Osteoblast (primary cell): Measurements from ENCODE around the gene PGLYRP3. TPM values are rescaled to one million over a fixed set of nuclear protein-coding genes. Genes with fewer than 3 reads are reported as not detected.

ENCODE experiments used
- DNase-seq: peaks from one replicate; pipeline ENCODE4 v3.0.0; 2011; ENCODE audit warnings: low spot score, mixed read lengths; ENCODE audit not compliant: insufficient read length; ENCODE audit errors: missing footprints
- H2AFZ ChIP-seq: 2 replicates; pipeline ENCODE4 v1.6.0; 2011; ENCODE audit warnings: mild to moderate bottlenecking, low read length
- H3K27ac ChIP-seq: 2 replicates; pipeline ENCODE4 v1.5.1; 2011; ENCODE audit warnings: mild to moderate bottlenecking, low read depth, low read length, moderate library complexity
- H3K27me3 ChIP-seq: 2 replicates; pipeline ENCODE4 v1.6.0; 2012; ENCODE audit warnings: mild to moderate bottlenecking, control low read depth, inconsistent platforms, low read length, moderate library complexity; ENCODE audit not compliant: insufficient read depth
- H3K36me3 ChIP-seq: 2 replicates; pipeline ENCODE4 v1.5.1; 2011; ENCODE audit warnings: mild to moderate bottlenecking, low read length, control low read depth, moderate library complexity; ENCODE audit not compliant: insufficient read depth
- H3K4me1 ChIP-seq: 2 replicates; pipeline ENCODE4 v1.5.1; 2011; ENCODE audit warnings: mild to moderate bottlenecking, low read length, control low read depth, moderate library complexity; ENCODE audit not compliant: insufficient read depth
- H3K4me2 ChIP-seq: 2 replicates; pipeline ENCODE4 v1.6.0; 2011; ENCODE audit warnings: mild to moderate bottlenecking, low read length; ENCODE audit not compliant: insufficient read depth
- H3K4me3 ChIP-seq: fragments of 200-600 bp; sonication (generic); 3 replicates; pipeline ENCODE4 v1.5.1; 2012; ENCODE audit warnings: mild to moderate bottlenecking, low read length, inconsistent platforms; ENCODE audit not compliant: insufficient read depth
- H3K79me2 ChIP-seq: 2 replicates; pipeline ENCODE4 v1.6.0; 2012; ENCODE audit warnings: mild to moderate bottlenecking, low read length, control low read depth, inconsistent platforms; ENCODE audit not compliant: insufficient read depth
- H3K9me3 ChIP-seq: 2 replicates; pipeline ENCODE4 v1.5.1; 2011; ENCODE audit warnings: low read depth, low read length, control low read depth
- H4K20me1 ChIP-seq: 2 replicates; pipeline ENCODE4 v1.6.0; 2012; ENCODE audit warnings: mild to moderate bottlenecking, low read length, control low read depth; ENCODE audit not compliant: insufficient read depth
- CTCF ChIP-seq: IDR thresholded peaks from 2 replicates; pipeline ENCODE4 v1.5.1; 2011; ENCODE audit warnings: mild to moderate bottlenecking, low read depth, low read length, moderate library complexity; ENCODE audit errors: extremely low read depth
- small RNA-seq: library from RNA; depleted of rRNA; stranded (forward); fragments of <200 nt; gene quantifications from one replicate; pipeline ENCODE3, GENCODE V24; 2012
- total RNA-seq: library from RNA; depleted of rRNA; stranded (reverse); fragments of >200 nt; gene quantifications from 2 replicates; pipeline ENCODE4 v1.2.3, GENCODE V29; 2012

Gene PGLYRP3
- total RNA-seq, 1 donor, result not detected

DNA sequence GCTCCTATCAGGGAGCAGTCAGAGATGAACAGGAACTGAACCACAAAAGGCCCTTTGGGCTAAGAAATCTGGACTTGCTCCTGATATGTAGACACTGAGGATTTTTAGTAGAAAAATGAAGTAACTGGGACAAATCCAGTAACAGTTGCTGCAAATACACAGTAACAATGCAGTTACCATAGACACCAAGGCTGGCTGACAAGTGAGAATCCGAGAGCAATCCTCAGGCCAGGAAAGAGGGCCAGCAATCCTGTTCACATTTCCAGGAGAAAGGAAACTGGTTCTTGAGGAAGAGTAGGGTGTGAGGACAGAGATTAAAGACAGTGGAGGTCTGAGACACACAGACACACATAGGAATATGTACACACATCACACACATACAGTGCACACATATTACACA lies 62.6 kb downstream of the PGLYRP3 start:
- H3K4me3 ChIP-seq, result no peak overlapping the region
- H3K36me3 ChIP-seq, result no peaks in the 10 kb centered on the region
- DNase-seq, result no peak
- no peak for TF ChIP-seq CTCF
- no peaks in the 10 kb centered on the region for H3K9me3 ChIP-seq
- H4K20me1 ChIP-seq, result no peaks in the 10 kb centered on the region
- H3K27me3 ChIP-seq, result no peaks in the 10 kb centered on the region
- H3K4me1 ChIP-seq, result no peaks in the 10 kb centered on the region
- no peak overlapping the region for H3K4me2 ChIP-seq
- H2AFZ ChIP-seq, result no peak overlapping the region
- no peaks in the 10 kb centered on the region for H3K79me2 ChIP-seq
- H3K27ac ChIP-seq, result no peak overlapping the region

GRCh38 chr1:153248176-153248879 lies 64.4 kb downstream of the PGLYRP3 start:
- no peak for DNase-seq
- no peak for TF ChIP-seq CTCF
- Histone ChIP-seq H3K27ac (no peak overlapping the region), H3K4me3 (no peak overlapping the region), H3K9me3 (no peaks in the 10 kb centered on the region), H2AFZ (no peak overlapping the region), H3K4me2 (no peak overlapping the region), H4K20me1 (no peaks in the 10 kb centered on the region), H3K79me2 (no peaks in the 10 kb centered on the region), H3K4me1 (no peaks in the 10 kb centered on the region), H3K36me3 (no peaks in the 10 kb centered on the region), H3K27me3 (no peaks in the 10 kb centered on the region)

Small RNA genes lying within 50 kb of the gene (small RNA-seq; reads per million reads assigned to genes)
- not detected for gene RNU6-160P

Other genes with a start within 250 kb of the PGLYRP3 start
- gene SPRR2B, start 241.3 kb downstream of the PGLYRP3 start, total RNA-seq, result not detected in 2 replicates
- not detected in 2 replicates for gene SPRR2E, start 218.4 kb downstream of the PGLYRP3 start, total RNA-seq
- gene SPRR2F, start 199.4 kb downstream of the PGLYRP3 start, total RNA-seq, result not detected in 2 replicates
- gene SPRR2G, start 162.1 kb downstream of the PGLYRP3 start, total RNA-seq, result not detected in 2 replicates
- gene LELP1, start 109.5 kb downstream of the PGLYRP3 start, total RNA-seq, result not detected in 2 replicates
- not detected in 2 replicates for gene PRR9, start 95.4 kb downstream of the PGLYRP3 start, total RNA-seq
- not detected in 2 replicates for gene LORICRIN, start 53.3 kb downstream of the PGLYRP3 start, total RNA-seq
- not detected in 2 replicates for gene PGLYRP4, start 35.9 kb upstream of the PGLYRP3 start, total RNA-seq
- gene S100A9, start 44.9 kb upstream of the PGLYRP3 start, total RNA-seq, result 0.36 and 0.59 TPM in 2 replicates
- gene S100A12, start 62.7 kb upstream of the PGLYRP3 start, total RNA-seq, result not detected in 2 replicates
- gene S100A8, start 78.1 kb upstream of the PGLYRP3 start, total RNA-seq, result not detected in 2 replicates
- not detected in 2 replicates for gene S100A7A, start 103.6 kb upstream of the PGLYRP3 start, total RNA-seq
- not detected in 2 replicates for gene S100A7, start 147.7 kb upstream of the PGLYRP3 start, total RNA-seq
- 1,187 and 1,317 TPM in 2 replicates for gene S100A6, start 223.0 kb upstream of the PGLYRP3 start, total RNA-seq
- gene S100A5, start 228.0 kb upstream of the PGLYRP3 start, total RNA-seq, result not detected in 2 replicates
- gene S100A4, start 232.9 kb upstream of the PGLYRP3 start, total RNA-seq, result 21.5 and 63.0 TPM in 2 replicates
- 4.4 and 7.6 TPM in 2 replicates for gene S100A3, start 236.3 kb upstream of the PGLYRP3 start, total RNA-seq